Cardiac septum (tissue), 1 donor: ENCODE data around the gene GPC1. TPM values are rescaled to one million over a fixed set of nuclear protein-coding genes. Genes with fewer than 3 reads are reported as not detected.

Experiments
- DNase-seq: peaks from one replicate; pipeline ENCODE4 v3.0.0-alpha.2; 2020; ENCODE audit warnings: low spot score
- intact Hi-C: fragments of 100-400 bp; cut with DNase I; formaldehyde crosslinking; loops from one replicate; pipeline ENCODE4 v1.14.0; 2022
- microRNA-seq: library from miRNA; unstranded; fragments of <30 nt; microRNA quantifications from one replicate; pipeline ENCODE4 v1.2.0, GENCODE V29; 2020
- total RNA-seq: library from RNA; stranded (reverse); fragmentation: NEBNext Ultra II Directional; extraction: Animal tissue kit (Norgen Biotek cat#: 25700); gene quantifications from one replicate; pipeline ENCODE4 v1.2.1, GENCODE V29; 2021
- donor health status: DM: no; HTN: no; CAD: no.

Gene GPC1
- total RNA-seq, 1 donor from 2014 or later, result 291 TPM

DNA sequence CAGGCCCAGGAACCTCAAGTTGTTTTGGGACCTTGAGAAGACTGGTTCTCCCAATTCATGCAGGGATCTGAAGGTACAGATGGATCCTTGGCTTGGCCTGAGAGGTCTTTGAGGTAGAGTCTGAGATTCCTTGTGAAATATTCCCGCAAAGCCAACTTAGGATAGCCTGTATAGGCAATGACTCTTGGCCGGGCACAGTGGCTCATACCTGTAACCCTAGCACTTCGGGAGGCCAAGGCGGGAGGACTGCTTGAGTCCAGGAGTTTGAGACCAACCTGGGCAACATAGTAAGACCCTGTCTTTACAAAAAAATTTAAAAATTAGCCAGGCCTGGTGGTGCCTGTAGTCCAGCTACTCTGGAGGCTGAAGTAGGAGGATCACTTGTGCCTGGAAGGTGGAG, 81.9 kb downstream of the GPC1 start:
- intact Hi-C loops, result loop anchor here (10.0 kb wide), 2 partner anchors 187 to 317 kb away; no protein-coding TSS in a partner anchor
- no peak for DNase-seq

Small RNAs within 50 kb of the gene (microRNA-seq; reads per million reads assigned to microRNA genes)
- gene MIR149, result 332 reads per million, percentile 74 among the genes with 10 or more reads in this experiment

Other genes with a start within 250 kb of the GPC1 start
- 8.2 TPM for gene ANKMY1, start 122.3 kb downstream of the GPC1 start, total RNA-seq
- gene DUSP28, start 124.7 kb downstream of the GPC1 start, total RNA-seq, result 9.7 TPM
- 73.8 TPM for gene RNPEPL1, start 132.8 kb downstream of the GPC1 start, total RNA-seq
- 24.3 TPM for gene CAPN10, start 151.1 kb downstream of the GPC1 start, total RNA-seq
- 1.5 TPM for gene GPR35, start 189.8 kb downstream of the GPC1 start, total RNA-seq
- not detected for gene AQP12B, start 247.2 kb downstream of the GPC1 start, total RNA-seq